ENCODE measurements around the gene IER5. TPM values are rescaled to one million over a fixed set of nuclear protein-coding genes. Genes with fewer than 3 reads are reported as not detected.

The IER5 gene
- total and polyA plus RNA-seq, 9 of the 15 experiments (the other 6 are each of a cell fraction or from before 2014, with no cell fraction given): 2.4 to 32.1 (median 12.0) TPM

DNA sequence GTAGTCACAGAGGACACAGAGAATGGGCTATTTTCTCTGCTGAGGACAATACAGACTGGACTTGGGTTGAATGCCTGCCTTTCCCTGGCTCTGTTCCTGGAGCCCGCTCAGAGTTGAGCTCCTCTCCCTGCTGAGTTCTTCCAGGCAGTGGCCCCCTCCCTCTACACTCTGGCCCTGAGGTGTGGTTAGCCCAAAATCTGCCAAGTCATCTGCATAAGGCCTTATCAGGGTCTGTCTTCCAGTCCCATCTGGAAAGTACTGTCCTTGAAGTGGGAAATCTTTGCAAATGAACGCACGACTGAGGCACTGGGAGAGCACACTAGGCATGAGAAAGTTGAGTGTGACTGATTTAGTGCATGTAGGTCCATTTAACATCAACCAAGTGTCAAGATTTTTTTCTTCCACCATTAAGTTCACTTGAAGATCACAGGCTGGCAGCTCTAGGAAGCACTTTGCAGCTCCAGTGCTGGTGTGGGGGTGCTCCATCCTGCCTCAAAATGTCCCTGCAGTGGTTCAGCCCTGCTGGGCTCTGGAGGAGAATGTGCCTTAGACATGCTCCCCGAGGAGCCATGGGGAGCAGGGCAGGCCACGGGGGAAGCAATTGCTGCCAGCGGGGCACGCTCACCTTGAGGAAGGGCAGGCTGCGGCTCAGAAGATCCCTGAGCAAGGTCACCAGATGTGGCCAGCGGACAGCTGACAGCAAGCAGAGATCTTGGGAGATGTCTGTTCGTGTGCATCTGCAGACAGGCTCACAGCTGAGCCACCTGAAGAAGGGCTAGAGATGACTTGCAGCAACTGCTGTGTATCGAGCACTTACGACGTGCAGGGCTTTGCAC lies 41.5 kb downstream of the IER5 start (continued):
- peak in 1 of 2 experiments; percentile 66; a peak in 1 of 4 replicates for TF ChIP-seq ZNF318 (IDR thresholded peaks at IDR 0.05; ENCODE audit: borderline replicate concordance in 1 of 2, low read depth in 1 of 2)
- TF ChIP-seq, protein P1, sequence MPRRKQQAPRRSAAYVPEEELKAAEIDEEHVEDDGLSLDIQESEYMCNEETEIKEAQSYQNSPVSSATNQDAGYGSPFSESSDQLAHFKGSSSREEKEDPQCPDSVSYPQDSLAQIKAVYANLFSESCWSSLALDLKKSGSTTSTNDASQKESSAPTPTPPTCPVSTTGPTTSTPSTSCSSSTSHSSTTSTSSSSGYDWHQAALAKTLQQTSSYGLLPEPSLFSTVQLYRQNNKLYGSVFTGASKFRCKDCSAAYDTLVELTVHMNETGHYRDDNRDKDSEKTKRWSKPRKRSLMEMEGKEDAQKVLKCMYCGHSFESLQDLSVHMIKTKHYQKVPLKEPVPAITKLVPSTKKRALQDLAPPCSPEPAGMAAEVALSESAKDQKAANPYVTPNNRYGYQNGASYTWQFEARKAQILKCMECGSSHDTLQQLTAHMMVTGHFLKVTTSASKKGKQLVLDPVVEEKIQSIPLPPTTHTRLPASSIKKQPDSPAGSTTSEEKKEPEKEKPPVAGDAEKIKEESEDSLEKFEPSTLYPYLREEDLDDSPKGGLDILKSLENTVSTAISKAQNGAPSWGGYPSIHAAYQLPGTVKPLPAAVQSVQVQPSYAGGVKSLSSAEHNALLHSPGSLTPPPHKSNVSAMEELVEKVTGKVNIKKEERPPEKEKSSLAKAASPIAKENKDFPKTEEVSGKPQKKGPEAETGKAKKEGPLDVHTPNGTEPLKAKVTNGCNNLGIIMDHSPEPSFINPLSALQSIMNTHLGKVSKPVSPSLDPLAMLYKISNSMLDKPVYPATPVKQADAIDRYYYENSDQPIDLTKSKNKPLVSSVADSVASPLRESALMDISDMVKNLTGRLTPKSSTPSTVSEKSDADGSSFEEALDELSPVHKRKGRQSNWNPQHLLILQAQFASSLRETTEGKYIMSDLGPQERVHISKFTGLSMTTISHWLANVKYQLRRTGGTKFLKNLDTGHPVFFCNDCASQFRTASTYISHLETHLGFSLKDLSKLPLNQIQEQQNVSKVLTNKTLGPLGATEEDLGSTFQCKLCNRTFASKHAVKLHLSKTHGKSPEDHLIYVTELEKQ (CRISPR knock-in tag; IDR thresholded peaks at IDR 0.05): no peak
- TF ChIP-seq FOXA3 (CRISPR knock-in tag; conservative IDR thresholded peaks at IDR 0.05 in 1 of 2, IDR thresholded peaks at IDR 0.05 in 1 of 2): no peak
- peak; percentile 68 for TF ChIP-seq FOXM1 (IDR thresholded peaks at IDR 0.05; ENCODE audit: low read depth)
- no peak for TF ChIP-seq FOXM1 (CRISPR knock-in tag; IDR thresholded peaks at IDR 0.05; ENCODE audit: low read depth)
- TF ChIP-seq ZNF324 (CRISPR knock-in tag; IDR thresholded peaks at IDR 0.05): no peak
- no peak for TF ChIP-seq SREBF1 (IDR thresholded peaks at IDR 0.05; ENCODE audit: borderline replicate concordance, low read depth, low read length)
- TF ChIP-seq SMAD1 (IDR thresholded peaks at IDR 0.05; ENCODE audit: low read depth, low read length, partially characterized antibody): no peak
- no peak for TF ChIP-seq BCL6 (CRISPR knock-in tag; IDR thresholded peaks at IDR 0.05)
- no peak; the same call in 1 of the 2 replicates for TF ChIP-seq GATAD2B (IDR thresholded peaks at IDR 0.05; ENCODE audit: borderline replicate concordance)
- peak in 1 of 2 experiments; percentile 82; a peak in 2 of 4 replicates for TF ChIP-seq ETV6 (IDR thresholded peaks at IDR 0.05; ENCODE audit: borderline replicate concordance in 1 of 2, low read depth in 2 of 2, low read length in 1 of 2)
- TF ChIP-seq ETV6 (CRISPR knock-in tag; IDR thresholded peaks at IDR 0.05; ENCODE audit: borderline replicate concordance): no peak
- TF ChIP-seq NR0B1 (IDR thresholded peaks at IDR 0.05; ENCODE audit: partially characterized antibody): no peak
